Stimulated activated CD8-positive, alpha-beta memory T cell treated with anti-CD3 and anti-CD28 coated beads, Interleukin-4, amount 100 ng/mL, for 4 hours (primary cell): ENCODE results near the gene NELFA.
"Not testable (repeated sequence)": the region's sequence is repeated elsewhere in the genome, so short reads cannot be mapped to it uniquely, and the experiment has no call there.

Source experiments
- DNase-seq, 2 donors: peaks; one replicate each; pipeline ENCODE4 v3.0.0-alpha.2; 2020; ENCODE audit warnings: low read depth in 2 of 2, low spot score in 1 of 2

The NELFA gene

GRCh38 chr4:2040391-2041238 lies 31.8 kb upstream of the NELFA start:
- DNase-seq: no peak

GRCh38 chr4:2036866-2037265 lies 28.1 kb upstream of the NELFA start:
- DNase-seq: no peak

- no peak for DNase-seq
Observed at GRCh38 chr4:2036327-2036726, 27.6 kb upstream of the NELFA start.

GRCh38 chr4:2031161-2031560 lies 22.4 kb upstream of the NELFA start:
- not testable (repeated sequence) for DNase-seq

- not testable (repeated sequence) for DNase-seq
Observed at GRCh38 chr4:2027120-2027519, 18.3 kb upstream of the NELFA start.

- no peak for DNase-seq
Observed at GRCh38 chr4:2025817-2026216, 17.0 kb upstream of the NELFA start.

- no peak for DNase-seq
Observed at GRCh38 chr4:2024683-2025082, 15.9 kb upstream of the NELFA start.

GRCh38 chr4:2021358-2022018 lies 12.7 kb upstream of the NELFA start:
- not testable (repeated sequence) for DNase-seq

GRCh38 chr4:2015008-2015407 lies 6.2 kb upstream of the NELFA start:
- no peak for DNase-seq

GRCh38 chr4:2011583-2011982 lies 2.8 kb upstream of the NELFA start:
- no peak for DNase-seq

- DNase-seq: peak in 1 of 2 donors; percentile 20
Observed at GRCh38 chr4:2009651-2010233, 968 bp upstream of the NELFA start.

GRCh38 chr4:2008671-2008920 lies 178 bp downstream of the NELFA start:
- DNase-seq: no peak

- DNase-seq: no peak
Observed at GRCh38 chr4:2007804-2008670, 737 bp downstream of the NELFA start.

GRCh38 chr4:2006956-2007653 lies 1.7 kb downstream of the NELFA start:
- DNase-seq: no peak

GRCh38 chr4:2006367-2006766 lies 2.4 kb downstream of the NELFA start:
- DNase-seq: no peak

- DNase-seq: not testable (repeated sequence)
Observed at GRCh38 chr4:2003361-2003760, 5.4 kb downstream of the NELFA start.

GRCh38 chr4:1999308-1999707 lies 9.5 kb downstream of the NELFA start:
- not testable (repeated sequence) for DNase-seq

- no peak for DNase-seq
Observed at GRCh38 chr4:1998296-1998695, 10.5 kb downstream of the NELFA start.

- no peak for DNase-seq
Observed at GRCh38 chr4:1997712-1998111, 11.1 kb downstream of the NELFA start.

GRCh38 chr4:1996866-1997611 lies 11.7 kb downstream of the NELFA start:
- DNase-seq: no peak
